HG02870 (cell line): ENCODE results near the gene AOC1.

Source experiments
- ATAC-seq: cut with Tn5 transposase; IDR thresholded peaks from one replicate; pipeline ENCODE4 v1.9.1; 2021; ENCODE audit warnings: mild to moderate bottlenecking, moderate library complexity; ENCODE audit not compliant: unreplicated experiment

The AOC1 gene

GRCh38 chr7:150857276-150858055, 5.1 kb downstream of the AOC1 start:
- ATAC-seq: no peak

GRCh38 chr7:150858236-150859197, 6.2 kb downstream of the AOC1 start:
- no peak for ATAC-seq

DNA sequence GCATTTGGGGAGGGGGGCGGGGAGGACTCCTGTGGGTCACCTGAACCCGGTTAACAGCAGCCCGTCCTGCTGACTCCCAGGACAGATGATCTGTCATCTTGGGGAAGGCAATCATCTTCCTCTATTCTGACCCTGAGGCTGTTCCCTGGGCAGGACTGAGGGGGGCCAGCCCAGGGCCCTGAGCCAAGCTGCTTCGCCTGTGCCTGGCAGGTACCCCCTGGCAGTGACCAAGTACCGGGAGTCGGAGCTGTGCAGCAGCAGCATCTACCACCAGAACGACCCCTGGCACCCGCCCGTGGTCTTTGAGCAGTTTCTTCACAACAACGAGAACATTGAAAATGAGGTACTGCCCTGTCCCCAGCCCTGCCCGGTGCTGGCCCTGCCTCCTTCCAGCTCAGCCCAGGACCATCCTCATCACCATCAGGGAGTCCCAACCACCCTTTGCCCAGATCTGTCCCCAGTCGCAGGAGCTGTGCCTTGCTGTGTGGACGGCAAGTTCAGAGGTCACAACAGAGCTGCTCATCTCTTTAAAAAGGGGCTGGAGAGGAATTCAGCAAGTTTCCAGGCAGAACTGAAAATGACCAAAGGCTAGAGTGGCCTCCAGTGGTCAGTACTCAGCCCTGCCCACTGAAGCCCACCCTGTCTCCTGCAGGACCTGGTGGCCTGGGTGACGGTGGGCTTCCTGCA, 8.1 kb downstream of the AOC1 start:
- ATAC-seq: no peak

DNA sequence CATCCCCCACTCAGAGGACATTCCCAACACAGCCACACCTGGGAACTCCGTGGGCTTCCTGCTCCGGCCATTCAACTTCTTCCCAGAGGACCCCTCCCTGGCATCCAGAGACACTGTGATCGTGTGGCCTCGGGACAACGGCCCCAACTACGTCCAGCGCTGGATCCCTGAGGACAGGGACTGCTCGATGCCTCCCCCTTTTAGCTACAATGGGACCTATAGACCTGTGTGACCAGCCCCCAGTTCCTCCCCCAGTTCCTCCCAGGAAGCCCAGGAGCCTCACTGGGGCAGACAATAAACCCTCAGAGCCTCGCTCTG, 8.6 kb downstream of the AOC1 start:
- ATAC-seq: no peak

DNA sequence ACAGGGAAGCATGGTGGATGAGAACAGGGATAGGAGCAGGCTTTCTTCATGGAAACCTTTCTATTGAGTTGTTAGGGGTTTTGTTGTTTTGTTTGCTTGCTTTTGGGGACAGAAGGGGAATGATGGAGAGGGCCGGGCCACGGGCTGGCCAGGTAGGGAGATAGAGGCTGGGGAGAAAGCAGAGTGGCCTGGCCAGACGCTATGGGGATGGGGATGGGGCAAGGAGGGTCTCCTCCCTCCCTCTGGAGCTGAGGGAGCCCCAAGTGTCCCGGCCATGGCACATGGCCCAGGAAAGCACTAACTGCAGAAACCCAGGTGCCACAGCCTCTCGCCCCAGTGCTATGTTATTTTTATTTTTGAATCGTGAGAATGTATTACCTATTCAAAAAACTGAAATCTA, 10.0 kb downstream of the AOC1 start:
- no peak for ATAC-seq

DNA sequence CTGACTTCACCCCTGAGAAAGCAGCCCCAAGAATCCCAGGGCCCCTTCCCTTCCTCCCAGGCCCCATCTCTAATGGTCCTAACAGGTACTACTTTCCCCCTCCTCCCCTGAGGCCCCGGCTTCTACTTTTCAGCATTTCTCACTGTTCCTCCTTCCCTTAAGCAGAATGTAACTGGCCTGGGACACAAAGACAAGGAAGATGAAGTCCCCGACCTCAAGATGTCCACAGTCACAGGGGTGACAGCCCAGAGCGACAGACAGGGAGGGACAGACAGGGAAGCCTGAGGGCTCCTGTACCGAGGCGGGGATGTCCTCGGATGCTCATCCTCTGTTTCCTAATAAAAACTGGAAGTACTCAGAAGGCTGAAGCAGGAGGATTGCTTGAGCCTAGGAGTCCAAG, 11.6 kb downstream of the AOC1 start:
- ATAC-seq: no peak

DNA sequence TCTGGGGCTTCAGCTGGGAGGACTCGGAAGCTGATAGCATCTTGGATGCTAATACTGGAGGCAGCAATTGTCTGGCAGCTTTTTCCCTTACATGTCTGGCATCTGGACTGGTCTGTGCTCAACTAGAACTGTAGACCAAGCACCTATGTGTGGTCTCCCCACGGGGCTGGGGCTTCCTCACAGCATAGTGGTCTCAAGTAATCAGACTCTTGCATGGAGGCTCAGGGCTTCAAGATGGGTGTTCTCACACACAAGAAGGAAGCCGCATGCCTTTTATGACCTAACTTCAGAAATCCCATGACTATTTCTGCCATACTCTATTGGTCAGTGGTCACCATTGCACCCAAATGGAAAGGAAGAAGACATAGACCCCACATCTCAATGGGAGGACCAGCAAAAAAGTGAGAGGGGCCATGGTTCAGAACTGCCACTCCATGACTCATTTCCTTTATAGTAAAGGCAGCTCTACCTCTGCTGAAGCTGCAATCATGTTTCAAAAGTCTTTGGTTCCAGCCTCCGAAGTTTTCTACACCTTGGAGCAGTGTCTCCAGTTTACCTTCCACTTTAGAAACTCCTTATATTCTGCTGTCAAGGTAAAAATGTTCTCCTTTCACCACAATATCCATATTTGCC, 14.7 kb downstream of the AOC1 start:
- ATAC-seq: no peak

DNA sequence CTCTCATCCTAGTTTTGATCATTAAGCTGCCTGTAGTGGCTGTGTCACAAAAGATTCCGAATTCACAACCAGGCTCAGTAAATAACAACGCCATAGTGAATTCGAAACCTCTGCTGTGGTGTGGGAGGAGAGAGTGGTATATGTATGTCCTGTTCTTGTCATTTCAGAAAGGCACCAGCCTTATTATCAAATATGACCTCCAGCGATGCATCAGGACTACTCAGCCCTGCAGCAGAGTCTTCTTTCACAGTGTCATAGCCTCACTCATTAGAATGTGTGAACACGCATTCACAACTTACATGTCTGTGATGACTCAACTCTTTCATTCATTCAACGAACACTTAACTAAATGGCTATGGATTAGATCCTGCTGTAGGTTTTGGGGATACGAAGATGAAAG, 15.3 kb downstream of the AOC1 start:
- ATAC-seq: no peak

DNA sequence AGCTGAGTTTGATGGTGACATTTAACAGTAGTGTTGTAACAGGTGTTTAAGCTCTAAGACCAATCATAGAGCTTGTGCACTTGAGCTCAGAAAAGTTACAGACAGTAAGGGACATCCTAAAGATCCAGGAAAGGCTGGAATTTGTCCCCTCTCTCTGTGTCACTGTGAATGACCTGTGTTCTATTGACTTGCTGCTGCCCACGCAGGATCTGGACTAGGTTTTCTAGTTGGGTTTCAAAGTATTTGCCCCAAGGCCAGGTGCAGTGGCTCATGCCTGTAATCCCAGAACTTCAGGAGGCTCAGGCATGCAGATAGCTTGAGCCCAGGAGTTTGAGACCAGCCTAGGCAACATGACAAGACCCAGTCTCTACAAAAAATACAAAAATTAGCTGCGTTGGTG, 17.1 kb downstream of the AOC1 start:
- no peak for ATAC-seq

GRCh38 chr7:150871601-150872000, 19.3 kb downstream of the AOC1 start:
- ATAC-seq: no peak

DNA sequence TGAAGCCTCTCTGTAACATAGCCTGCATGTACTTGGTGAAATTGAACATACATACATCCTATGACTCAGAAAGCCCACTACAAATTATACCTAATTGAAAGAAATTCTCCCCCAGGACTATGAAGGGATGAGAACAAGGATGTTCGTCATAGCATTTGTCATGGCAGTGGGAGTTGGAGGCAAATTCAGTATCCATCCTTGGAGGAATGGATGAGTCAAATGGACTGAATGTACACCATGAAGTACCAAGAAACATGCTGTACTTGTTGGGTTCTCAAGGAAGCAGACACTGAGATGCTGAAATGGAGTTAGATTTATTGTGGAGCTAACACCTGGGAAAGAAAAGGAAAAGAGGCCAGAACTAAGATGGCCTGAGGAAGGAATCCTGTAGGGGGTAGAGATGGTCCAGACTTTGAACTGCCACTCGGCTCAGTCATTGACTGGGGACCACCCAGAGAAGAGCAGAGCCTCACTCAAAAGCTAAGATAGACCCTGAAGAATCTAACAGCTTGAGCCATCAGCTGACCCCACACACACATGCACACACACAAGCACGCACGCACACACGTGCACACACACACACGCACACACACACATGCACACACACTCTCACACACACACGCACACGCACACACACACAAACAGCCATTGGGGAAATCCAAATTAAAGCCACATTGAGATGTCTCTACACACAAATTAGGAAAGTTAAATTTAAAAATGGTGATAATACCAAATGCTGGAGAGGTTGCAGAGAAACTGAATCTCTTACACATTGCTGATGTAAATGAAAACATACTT, 22.3 kb downstream of the AOC1 start:
- no peak for ATAC-seq

- no peak for ATAC-seq
Measured at GRCh38 chr7:150875791-150876190, 23.5 kb downstream of the AOC1 start.

DNA sequence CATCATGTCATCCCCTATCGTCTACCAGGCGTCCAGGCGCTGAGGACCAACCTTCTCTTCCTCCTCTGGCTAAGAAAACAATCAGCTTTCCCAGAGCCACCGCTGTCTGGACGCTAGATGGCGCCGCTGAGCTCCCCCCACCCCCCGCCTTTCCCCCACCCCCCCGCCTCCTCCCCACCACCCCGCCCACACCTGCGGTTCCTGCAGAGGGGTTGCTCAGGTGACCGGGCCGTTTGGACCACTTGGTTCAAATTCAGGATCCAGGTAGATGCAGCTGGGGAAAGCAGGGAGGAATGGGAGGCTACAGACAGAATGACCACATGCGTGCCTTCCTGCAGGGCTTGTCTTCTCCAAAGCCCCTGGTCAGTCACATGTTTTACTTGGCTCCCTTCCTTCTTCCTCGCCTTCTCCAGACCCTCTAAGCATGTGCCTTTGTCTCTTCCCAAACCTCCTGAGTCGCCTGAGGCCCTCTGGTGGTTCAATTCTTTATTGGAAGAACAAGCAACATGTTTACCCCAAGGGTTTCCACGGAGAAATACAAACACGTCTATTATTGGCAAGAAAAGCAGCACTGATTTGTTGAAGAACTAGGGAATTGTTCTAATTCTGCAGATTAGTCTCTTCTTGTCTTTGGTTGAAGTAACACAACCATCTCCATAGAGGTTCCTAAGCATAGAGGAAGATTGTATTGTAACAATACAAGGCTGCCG, 24.7 kb downstream of the AOC1 start:
- no peak for ATAC-seq

GRCh38 chr7:150877536-150877935, 25.2 kb downstream of the AOC1 start:
- no peak for ATAC-seq

- no peak for ATAC-seq
Measured at GRCh38 chr7:150879345-150879744, 27.0 kb downstream of the AOC1 start.

DNA sequence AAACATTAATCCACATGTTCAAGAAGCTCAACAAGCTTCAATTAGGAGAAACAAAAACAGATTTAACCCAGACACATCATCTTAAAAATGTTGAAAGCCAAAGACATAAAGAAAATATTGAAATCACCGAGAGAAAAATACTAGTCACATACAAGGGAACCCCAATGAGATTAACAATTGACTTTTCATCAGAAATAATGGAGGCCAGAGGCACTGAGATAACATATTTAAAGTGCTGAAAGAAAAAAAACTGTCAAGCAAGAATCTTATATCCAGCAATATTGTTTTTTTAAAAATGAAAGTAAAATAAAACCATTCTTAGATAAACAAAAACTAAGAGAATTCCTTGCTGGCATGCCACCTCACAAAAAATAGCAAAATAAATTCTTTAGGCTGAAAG, 28.9 kb downstream of the AOC1 start:
- no peak for ATAC-seq

DNA sequence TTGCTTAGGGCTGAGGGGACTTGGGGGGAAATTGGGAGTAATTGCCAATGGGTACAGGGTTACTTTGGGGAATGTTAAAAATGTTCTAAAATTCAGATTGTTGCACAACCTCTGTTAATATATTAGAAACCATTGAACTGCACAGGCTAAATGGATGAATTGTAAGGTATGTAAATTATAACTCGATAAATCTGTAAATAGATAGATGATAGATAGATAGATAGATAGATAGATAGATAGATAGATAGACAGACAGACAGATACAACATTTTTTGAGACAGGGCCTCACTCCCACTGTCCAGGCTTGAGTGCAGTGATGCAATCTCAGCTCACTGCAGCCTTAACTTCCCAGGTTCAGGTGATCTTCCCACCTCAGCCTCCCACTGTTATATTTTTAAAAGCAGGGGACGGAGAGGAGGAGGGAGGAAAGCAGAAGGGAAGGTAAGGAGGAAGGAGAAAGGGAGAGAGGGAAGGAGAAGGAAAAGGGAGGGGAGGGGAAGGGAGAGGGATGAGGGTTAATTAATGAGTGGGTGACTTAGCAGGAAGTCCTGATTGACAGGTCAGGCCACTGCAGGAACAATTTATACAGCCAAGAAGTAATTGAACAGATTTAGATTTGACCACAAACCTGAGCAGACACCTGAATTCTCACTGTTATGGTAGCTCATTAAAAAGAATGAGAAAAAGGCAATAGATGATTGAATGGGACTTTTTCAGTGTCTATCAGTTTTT, 38.7 kb downstream of the AOC1 start:
- no peak for ATAC-seq

- no peak for ATAC-seq
Measured at GRCh38 chr7:150891740-150892139, 39.4 kb downstream of the AOC1 start.

DNA sequence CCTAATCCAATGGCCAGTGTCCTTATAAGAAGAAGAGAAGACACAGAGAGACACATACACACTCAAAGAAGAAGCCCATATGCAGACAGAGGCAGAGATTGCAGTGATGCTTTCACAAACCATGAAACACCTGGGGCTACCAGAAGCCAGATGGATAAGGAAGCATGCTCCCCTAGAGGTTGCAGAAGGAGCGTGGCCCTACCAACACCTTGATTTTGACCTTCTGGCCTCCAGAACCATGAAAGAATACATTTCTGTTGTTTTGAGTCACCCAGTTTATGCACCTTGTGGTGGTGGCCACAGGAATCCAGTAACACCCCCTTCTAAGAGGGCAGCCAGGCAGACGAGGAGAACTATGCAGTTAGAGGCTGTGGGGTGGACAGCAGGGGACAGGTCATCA, 43.5 kb downstream of the AOC1 start:
- no peak for ATAC-seq
